SH-SY5Y (cell line): ENCODE measurements around the gene PSMC3IP.

Experiments
- GATA2 ChIP-seq: IDR thresholded peaks from 2 replicates; pipeline ENCODE4 v1.6.1; 2011; ENCODE audit warnings: mild to moderate bottlenecking, low read depth, low read length
- GATA3 ChIP-seq: IDR thresholded peaks from 2 replicates; pipeline ENCODE4 v1.6.1; 2011; ENCODE audit warnings: low read depth, mild to moderate bottlenecking, low read length, moderate library complexity

DNA sequence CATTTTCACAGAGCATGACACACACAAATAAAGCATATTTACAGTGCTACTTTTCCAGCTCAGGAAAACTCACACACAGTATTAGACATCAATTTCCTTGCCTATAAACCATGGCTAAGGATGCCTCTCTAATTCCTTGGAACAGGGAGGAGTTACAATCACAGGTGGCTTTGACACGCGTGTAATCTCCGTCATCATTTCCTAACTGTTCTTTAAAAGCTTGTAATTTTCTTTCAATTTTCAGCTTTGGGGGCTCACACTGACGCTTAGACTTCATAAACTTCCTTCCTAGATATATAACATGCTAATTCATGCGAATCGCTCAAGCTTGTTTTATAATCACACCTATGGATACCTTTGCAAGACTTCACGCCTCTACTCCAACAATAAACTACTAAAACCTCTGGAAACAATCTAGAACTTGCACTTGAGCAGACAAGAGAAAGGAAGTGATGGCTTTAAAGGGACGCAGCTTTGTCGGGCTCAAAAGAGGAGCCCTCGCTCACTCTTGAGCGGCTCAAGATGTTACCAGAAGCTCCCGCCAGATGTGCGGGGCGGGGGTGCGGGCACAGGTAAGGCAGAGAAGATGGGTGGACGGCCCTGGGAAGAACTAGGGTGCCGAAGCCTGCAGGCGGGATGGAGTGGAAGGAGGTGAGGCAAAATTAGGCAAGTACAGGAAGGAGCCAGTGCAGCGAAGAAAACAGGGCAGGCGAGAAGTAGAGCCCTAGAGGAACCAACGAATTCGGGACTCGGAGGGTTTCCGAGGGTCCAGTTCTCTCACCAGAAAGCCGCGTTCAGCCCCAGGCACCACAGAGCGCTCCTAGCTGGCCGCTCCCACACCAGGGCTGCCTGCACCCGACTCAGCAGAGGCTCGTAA is 31.0 kb upstream of the PSMC3IP start:
- TF ChIP-seq GATA2, result no peak
- no peak for TF ChIP-seq GATA3
